H1 (cell line): Measurements from ENCODE around the gene SLC25A21.

Experiments used
- POLR2A ChIP-seq, 2 experiments: IDR thresholded peaks; 1 replicate in 1 of 2; 2 replicates in 1 of 2; pipeline ENCODE4 v1.6.1; 2011; ENCODE audit warnings: low read depth in 2 of 2, low read length in 2 of 2, mild to moderate bottlenecking in 2 of 2; ENCODE audit errors: control extremely low read depth in 1 of 2
- TAF1 ChIP-seq: IDR thresholded peaks from 2 replicates; pipeline ENCODE4 v1.6.1; 2011; ENCODE audit warnings: mild to moderate bottlenecking, low read depth, low read length

- TF ChIP-seq TAF1 (no peak), POLR2A (IDR thresholded peaks at IDR 0.05; ENCODE audit: control extremely low read depth in 1 of 2, low read depth in 2 of 2, low read length in 2 of 2) (no peak)
Measured at GRCh38 chr14:36660736-36661505, 511.5 kb downstream of the SLC25A21 start.
